Esophagus muscularis mucosa (tissue), 3 donors: ENCODE results near the gene CCL13.

Experiments used
- CTCF ChIP-seq, 3 experiments: fragments of 200-600 bp in 2 of 3; fragments of 450-650 bp in 1 of 3; sonication (generic) in 2 of 3; IDR thresholded peaks; one replicate each; pipeline ENCODE4 v1.5.1; 2017 to 2019; ENCODE audit warnings: antibody characterized with exemption in 3 of 3, mild to moderate bottlenecking in 2 of 3, moderate library complexity in 1 of 3
- POLR2A ChIP-seq: fragments of 450-650 bp; IDR thresholded peaks from one replicate; pipeline ENCODE4 v1.6.1; 2017; ENCODE audit warnings: antibody characterized with exemption, moderate library complexity, mild to moderate bottlenecking, low read depth
- POLR2AphosphoS5 ChIP-seq, 2 donors: sonication (generic); formaldehyde crosslinking; IDR thresholded peaks; one replicate each; pipeline ENCODE4 v1.6.1; 2017; ENCODE audit warnings: antibody characterized with exemption in 2 of 2

DNA sequence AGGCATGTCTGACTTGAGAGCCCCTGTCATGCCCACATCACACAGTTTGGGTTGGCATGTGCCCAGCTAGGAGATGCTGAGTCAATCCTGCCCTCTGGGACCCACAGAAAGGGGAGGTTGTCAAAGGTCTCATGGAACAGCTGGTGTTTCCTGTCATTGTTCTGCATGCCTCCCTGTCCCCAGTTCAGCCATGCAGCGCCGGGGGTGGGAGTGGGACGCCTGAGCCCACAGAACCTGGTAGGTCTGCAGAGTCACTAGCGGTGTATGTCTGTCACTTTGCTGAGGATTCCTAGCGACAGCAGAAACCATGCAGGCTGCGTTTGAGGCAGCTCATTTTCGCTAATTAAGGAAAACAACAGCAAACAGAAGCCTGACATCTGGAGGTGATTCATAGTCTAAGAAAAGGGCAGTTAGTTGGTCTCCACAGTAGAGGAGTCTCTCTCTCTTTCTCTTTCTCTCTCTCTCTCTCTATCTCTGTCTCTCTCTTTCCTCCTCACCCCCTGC is 26.4 kb downstream of the CCL13 start:
- TF ChIP-seq CTCF (IDR thresholded peaks at IDR 0.05) (no peak), POLR2AphosphoS5 (IDR thresholded peaks at IDR 0.05) (no peak), POLR2A (no peak)
